NCI-H128 (cell line): ENCODE data around the gene ZFAND5.
A peak's percentile ranks its signal among the peaks of the same experiment; 100 is the strongest.

ENCODE experiments used
- DNase-seq: peaks from one replicate; lab custom pipeline; 2025; ENCODE audit not compliant: unreplicated experiment; lab: John Stamatoyannopoulos, UW

Gene ZFAND5

GRCh38 chr9:72364679-72365524, at the start of gene ZFAND5:
Gene ZFAND5 (minus strand): TSS chr9:72365208. CDS start chr9:72360778, 4,430 bp downstream.
- DNase-seq = peak; percentile 98

- no peak for DNase-seq
Measured at GRCh38 chr9:72412483-72413040, 47.6 kb upstream of the ZFAND5 start.

- DNase-seq = no peak
Measured at GRCh38 chr9:72410214-72410613, 45.2 kb upstream of the ZFAND5 start.

GRCh38 chr9:72407114-72407513, 42.1 kb upstream of the ZFAND5 start:
- DNase-seq = no peak

GRCh38 chr9:72402744-72403143, 37.7 kb upstream of the ZFAND5 start:
- no peak for DNase-seq

GRCh38 chr9:72401396-72401795, 36.4 kb upstream of the ZFAND5 start:
- no peak for DNase-seq

- no peak for DNase-seq
Measured at GRCh38 chr9:72400866-72401265, 35.9 kb upstream of the ZFAND5 start.

GRCh38 chr9:72399391-72399790, 34.4 kb upstream of the ZFAND5 start:
- no peak for DNase-seq

GRCh38 chr9:72396247-72397091, 31.5 kb upstream of the ZFAND5 start:
- no peak for DNase-seq

GRCh38 chr9:72394066-72394465, 29.1 kb upstream of the ZFAND5 start:
- DNase-seq = no peak

- DNase-seq = no peak
Measured at GRCh38 chr9:72390907-72391306, 25.9 kb upstream of the ZFAND5 start.

GRCh38 chr9:72386186-72386585, 21.2 kb upstream of the ZFAND5 start:
- no peak for DNase-seq

GRCh38 chr9:72384710-72385485, 19.9 kb upstream of the ZFAND5 start:
- DNase-seq = no peak

GRCh38 chr9:72383978-72384709, 19.1 kb upstream of the ZFAND5 start:
- no peak for DNase-seq

GRCh38 chr9:72382405-72382804, 17.4 kb upstream of the ZFAND5 start:
- DNase-seq = no peak

- no peak for DNase-seq
Measured at GRCh38 chr9:72377041-72377440, 12.0 kb upstream of the ZFAND5 start.

- no peak for DNase-seq
Measured at GRCh38 chr9:72371151-72371550, 6.1 kb upstream of the ZFAND5 start.

- DNase-seq = peak; percentile 67
Measured at GRCh38 chr9:72365525-72366256, 683 bp upstream of the ZFAND5 start.

GRCh38 chr9:72363908-72364678, 915 bp downstream of the ZFAND5 start:
- DNase-seq = no peak
